H1 (cell line): ENCODE data around the gene ADCY5. TPM values are rescaled to one million over a fixed set of nuclear protein-coding genes. Genes with fewer than 3 reads are reported as not detected.

Source experiments
- CTCF ChIA-PET: fragments of 300-600 bp; sonication (Branson Sonifier 250); formaldehyde crosslinking; loops from one replicate; lab custom pipeline; 2021; ENCODE audit not compliant: partially characterized antibody; lab: Charles Lee
- POLR2A ChIA-PET: fragments of 300-600 bp; sonication (Branson Sonifier 250); formaldehyde crosslinking; loops from one replicate; lab custom pipeline; 2021; ENCODE audit warnings: inconsistent platforms; ENCODE audit not compliant: partially characterized antibody; lab: Charles Lee
- DNase-seq, 2 experiments: peaks; one replicate each; pipeline versions ENCODE4 v3.0.0 to v3.0.0-alpha.2; 2010 to 2022; ENCODE audit warnings: low spot score in 2 of 2, low read depth in 1 of 2, mixed read lengths in 1 of 2
- FAIRE-seq: peaks from 2 replicates; lab custom pipeline; 2011; peaks lifted over from hg19 to GRCh38; lab: Jason Lieb, UNC
- H2AFZ ChIP-seq: 2 replicates; pipeline ENCODE4 v1.8.1; 2012; ENCODE audit warnings: low read length, inconsistent platforms
- H2AK5ac ChIP-seq: 2 replicates; pipeline ENCODE4 v1.6.1; 2013; ENCODE audit warnings: low read depth, low read length
- H2BK120ac ChIP-seq: replicated peaks from 2 replicates; pipeline ENCODE3; 2013; ENCODE audit warnings: low read depth, low read length, inconsistent platforms
- H2BK12ac ChIP-seq: 2 replicates; pipeline ENCODE4 v1.6.1; 2013; ENCODE audit warnings: low read depth, low read length
- H2BK15ac ChIP-seq: 2 replicates; pipeline ENCODE4 v1.6.1; 2013; ENCODE audit warnings: low read length
- H2BK20ac ChIP-seq: 2 replicates; pipeline ENCODE4 v1.6.1; 2013; ENCODE audit warnings: low read length
- H2BK5ac ChIP-seq: 2 replicates; pipeline ENCODE4 v1.6.1; 2013; ENCODE audit warnings: low read depth, low read length
- H3K14ac ChIP-seq: 2 replicates; pipeline ENCODE4 v1.6.1; 2013; ENCODE audit warnings: inconsistent platforms; ENCODE audit not compliant: insufficient read length
- H3K18ac ChIP-seq: 2 replicates; pipeline ENCODE4 v1.6.1; 2013; ENCODE audit warnings: low read length; ENCODE audit errors: extremely low read depth
- H3K23ac ChIP-seq: 2 replicates; pipeline ENCODE4 v1.6.1; 2013; ENCODE audit warnings: inconsistent platforms; ENCODE audit not compliant: insufficient read length
- H3K23me2 ChIP-seq: 2 replicates; pipeline ENCODE4 v1.6.1; 2013; ENCODE audit warnings: low read depth, low read length
- H3K27ac ChIP-seq: 2 replicates; pipeline ENCODE4 v1.6.1; 2011; ENCODE audit warnings: low read depth, low read length, inconsistent platforms
- H3K27me3 ChIP-seq, 4 experiments: replicated peaks in 1 of 4; 1 replicate in 1 of 4; 2 replicates in 3 of 4; pipeline versions ENCODE4 v1.6.1 to v1.8.1; 2011 to 2013; ENCODE audit warnings: low read length in 3 of 4, mild to moderate bottlenecking in 3 of 4, inconsistent platforms in 2 of 4, mixed read lengths in 2 of 4, moderate library complexity in 1 of 4; ENCODE audit not compliant: control insufficient read depth in 3 of 4, insufficient read depth in 3 of 4; ENCODE audit errors: extremely low read depth in 1 of 4
- H3K36me3 ChIP-seq, 4 experiments: 2 replicates each; pipeline versions ENCODE4 v1.6.1 to v1.8.1; 2011 to 2013; ENCODE audit warnings: mild to moderate bottlenecking in 4 of 4, low read length in 3 of 4, moderate library complexity in 2 of 4, control low read depth in 1 of 4, inconsistent platforms in 1 of 4; ENCODE audit not compliant: insufficient read depth in 4 of 4, control insufficient read depth in 2 of 4
- H3K4ac ChIP-seq: replicated peaks from 2 replicates; pipeline ENCODE3; 2013; ENCODE audit warnings: low read length, low read depth, mixed read lengths, inconsistent platforms; ENCODE audit not compliant: insufficient read length
- H3K4me1 ChIP-seq, 4 experiments: replicated peaks in 1 of 4; 1 replicate in 1 of 4; 2 replicates in 3 of 4; pipeline versions ENCODE4 v1.6.1 to v1.8.1; 2011 to 2013; ENCODE audit warnings: low read length in 3 of 4, inconsistent platforms in 2 of 4, mixed read lengths in 1 of 4; ENCODE audit not compliant: insufficient read depth in 4 of 4, control insufficient read depth in 3 of 4
- H3K4me2 ChIP-seq, 2 experiments: 2 replicates each; pipeline versions ENCODE4 v1.6.1 to v1.8.1; 2011 to 2013; ENCODE audit warnings: low read depth in 2 of 2, low read length in 2 of 2, control low read depth in 1 of 2, inconsistent platforms in 1 of 2, mild to moderate bottlenecking in 1 of 2; ENCODE audit not compliant: insufficient read depth in 1 of 2
- H3K4me3 ChIP-seq, 4 experiments: fragments of 200-600, 300-600 bp in 1 of 4; sonication (generic), shearing (Covaris generic), sonication (Bioruptor Twin) in 1 of 4; 2 replicates each; pipeline versions ENCODE4 v1.5.1 to v1.8.1; 2011 to 2016; ENCODE audit warnings: low read length in 4 of 4, low read depth in 3 of 4, control low read depth in 2 of 4, inconsistent platforms in 2 of 4, mild to moderate bottlenecking in 2 of 4, mixed read lengths in 1 of 4, moderate library complexity in 1 of 4; ENCODE audit not compliant: insufficient read depth in 2 of 4; ENCODE audit errors: extremely low read depth in 1 of 4
- H3K56ac ChIP-seq: replicated peaks from 2 replicates; pipeline ENCODE3; 2013; ENCODE audit warnings: low read depth, mild to moderate bottlenecking, mixed read lengths, low read length, inconsistent platforms; ENCODE audit not compliant: insufficient read length
- H3K79me1 ChIP-seq: 2 replicates; pipeline ENCODE4 v1.6.1; 2013; ENCODE audit warnings: low read depth, low read length, control low read depth
- H3K79me2 ChIP-seq, 2 experiments: 2 replicates each; pipeline versions ENCODE4 v1.6.1 to v1.8.1; 2012 to 2013; ENCODE audit warnings: low read length in 2 of 2, mild to moderate bottlenecking in 2 of 2, inconsistent platforms in 1 of 2; ENCODE audit not compliant: insufficient read depth in 2 of 2, control insufficient read depth in 1 of 2
- H3K9ac ChIP-seq, 4 experiments: replicated peaks in 1 of 4; 1 replicate in 1 of 4; 2 replicates in 3 of 4; pipeline versions ENCODE4 v1.6.1 to v1.8.1; 2011 to 2013; ENCODE audit warnings: low read depth in 3 of 4, low read length in 3 of 4, control low read depth in 2 of 4, mild to moderate bottlenecking in 2 of 4, moderate library complexity in 2 of 4, inconsistent platforms in 1 of 4; ENCODE audit errors: extremely low read depth in 1 of 4
- H3K9me3 ChIP-seq, 2 experiments: 2 replicates each; pipeline versions ENCODE4 v1.6.1 to v1.8.1; 2012 to 2013; ENCODE audit warnings: mild to moderate bottlenecking in 2 of 2, moderate library complexity in 2 of 2, control low read depth in 1 of 2, inconsistent platforms in 1 of 2, low read depth in 1 of 2, low read length in 1 of 2, mixed read lengths in 1 of 2; ENCODE audit not compliant: insufficient read depth in 2 of 2
- H4K20me1 ChIP-seq, 2 experiments: replicated peaks in 1 of 2; 2 replicates each; pipeline versions ENCODE3 to v1.8.1; 2011 to 2013; ENCODE audit warnings: inconsistent platforms in 2 of 2, low read length in 2 of 2, mild to moderate bottlenecking in 1 of 2; ENCODE audit not compliant: insufficient read depth in 2 of 2, control insufficient read depth in 1 of 2
- H4K5ac ChIP-seq: 2 replicates; pipeline ENCODE4 v1.6.1; 2013; ENCODE audit warnings: low read length, low read depth, mixed read lengths, inconsistent platforms; ENCODE audit not compliant: insufficient read length
- H4K8ac ChIP-seq: 2 replicates; pipeline ENCODE4 v1.8.0; 2013; ENCODE audit warnings: mild to moderate bottlenecking, moderate library complexity, low read length, inconsistent platforms; ENCODE audit not compliant: insufficient read depth; ENCODE audit errors: extremely low read depth
- H4K91ac ChIP-seq: replicated peaks from 2 replicates; pipeline ENCODE3; 2013; ENCODE audit warnings: low read length, mixed read lengths, inconsistent platforms; ENCODE audit not compliant: insufficient read length
- BACH1 ChIP-seq: IDR thresholded peaks from 2 replicates; pipeline ENCODE4 v1.6.1; 2012; ENCODE audit warnings: low read length, improper control_type of control experiment
- BCL11A ChIP-seq, 2 experiments: IDR thresholded peaks; one replicate each; pipeline ENCODE4 v1.6.1; 2011; ENCODE audit warnings: low read depth in 2 of 2, low read length in 2 of 2, mild to moderate bottlenecking in 2 of 2
- CBX8 ChIP-seq: fragments of 300-800, 300-1000 bp; sonication (generic); IDR thresholded peaks from 2 replicates; pipeline ENCODE4 v1.7.1; 2016; ENCODE audit warnings: low read depth, low read length, borderline replicate concordance
- CHD1 ChIP-seq: IDR thresholded peaks from 2 replicates; pipeline ENCODE4 v1.6.1; 2012; ENCODE audit warnings: low read depth, low read length, improper control_type of control experiment
- CREB1 ChIP-seq: IDR thresholded peaks from 2 replicates; pipeline ENCODE4 v1.6.1; 2012; ENCODE audit warnings: inconsistent platforms
- E2F6 ChIP-seq: IDR thresholded peaks from 2 replicates; pipeline ENCODE4 v1.6.1; 2012; ENCODE audit warnings: inconsistent platforms
- EGR1 ChIP-seq: IDR thresholded peaks from 2 replicates; pipeline ENCODE4 v1.6.1; 2011; ENCODE audit warnings: low read depth, low read length, borderline replicate concordance
- JUND ChIP-seq: IDR thresholded peaks from 2 replicates; pipeline ENCODE4 v1.6.1; 2011; ENCODE audit warnings: mild to moderate bottlenecking, improper control_type of control experiment, low read length
- MAX ChIP-seq: IDR thresholded peaks from 2 replicates; pipeline ENCODE4 v1.6.1; 2012; ENCODE audit warnings: inconsistent platforms
- NRF1 ChIP-seq: IDR thresholded peaks from 2 replicates; pipeline ENCODE4 v1.6.1; 2011; ENCODE audit warnings: mild to moderate bottlenecking, low read depth, low read length, improper control_type of control experiment
- POLR2A ChIP-seq, 2 experiments: IDR thresholded peaks; 1 replicate in 1 of 2; 2 replicates in 1 of 2; pipeline ENCODE4 v1.6.1; 2011; ENCODE audit warnings: low read depth in 2 of 2, low read length in 2 of 2, mild to moderate bottlenecking in 2 of 2; ENCODE audit errors: control extremely low read depth in 1 of 2
- POU5F1 ChIP-seq: IDR thresholded peaks from 2 replicates; pipeline ENCODE4 v1.6.1; 2011; ENCODE audit warnings: low read depth, mild to moderate bottlenecking, low read length, moderate library complexity
- RNF2 ChIP-seq: fragments of 200-900, 300-1000 bp; sonication (generic); IDR thresholded peaks from 2 replicates; pipeline ENCODE4 v1.7.1; 2016; ENCODE audit warnings: borderline replicate concordance, low read depth, mild to moderate bottlenecking, antibody characterized with exemption, low read length; ENCODE audit not compliant: poor library complexity, severe bottlenecking; ENCODE audit errors: missing control alignments
- WGBS, 2 experiments: shearing (Covaris generic) in 1 of 2; methylation state at CpG; one replicate each; pipeline versions ENCODE4 v1.1.6 to v1.1.7; 2013 to 2015; ENCODE audit warnings: low lambda C conversion rate in 2 of 2, mixed read lengths in 2 of 2, inconsistent platforms in 1 of 2, low coverage in 1 of 2, missing lambda C conversion rate in 1 of 2; ENCODE audit not compliant: insufficient replicate concordance in 2 of 2, insufficient coverage in 1 of 2, insufficient read length in 1 of 2; ENCODE audit errors: extremely low coverage in 1 of 2, missing lambda C conversion rate in 1 of 2; 5-methylcytosine and 5-hydroxymethylcytosine counted together
- polyA plus RNA-seq, 7 experiments: library from polyadenylated mRNA; depleted of rRNA in 3 of 7; stranded (reverse) in 5 of 7; unstranded in 2 of 7; fragments of >200 nt in 5 of 7; fragments of 200-250 nt in 2 of 7; gene quantifications; 1 replicate in 5 of 7; 2 replicates in 1 of 7; 4 replicates in 1 of 7; pipeline versions ENCODE4 v1.2.1 to v1.2.3, GENCODE V29; 2011 to 2013; ENCODE audit warnings: missing spikeins in 2 of 7, mixed read lengths in 2 of 7
- total RNA-seq: library from RNA; stranded (reverse); fragmentation: NEBNext Ultra II Directional; extraction: Animal tissue kit (Norgen Biotek cat#: 25700); gene quantifications from 2 replicates; pipeline ENCODE4 v1.2.1, GENCODE V29; 2021

Gene ADCY5
- total and polyA plus RNA-seq, 2 of the 8 experiments (the other 6 are each of a cell fraction or from before 2014, with no cell fraction given), result 18.9 to 40.8 TPM

- no peak overlapping the region for H2BK120ac ChIP-seq
- no peaks in the 10 kb centered on the region for H3K23me2 ChIP-seq
- POLR2A ChIA-PET, result interaction anchor here (1.0 kb wide), 1 partner anchor 120 kb away, joined by 3 read pairs; no protein-coding TSS in a partner anchor
- H3K4me2 ChIP-seq, result no peak overlapping the region; a peak in 1 of 4 replicates
- FAIRE-seq (no peak), DNase-seq (no peak)
- no peak overlapping the region for H3K4ac ChIP-seq
- H3K27me3 ChIP-seq, result no peaks in the 10 kb centered on the region
- no peak overlapping the region for H2AFZ ChIP-seq
- CTCF ChIA-PET, result interaction anchor here (0.6 to 6.8 kb wide), 16 partner anchors 8 to 153 kb away, joined by 3 to 45 read pairs (median 4); no protein-coding TSS in a partner anchor
- H3K79me2 ChIP-seq, result no peaks in the 10 kb centered on the region
- no peak overlapping the region for H2AK5ac ChIP-seq
- H4K5ac ChIP-seq, result no peak overlapping the region
- H3K79me1 ChIP-seq, result peaks cover 3% of the 10 kb centered on the region; the same call in 1 of the 2 replicates
- H3K18ac ChIP-seq, result no peak overlapping the region; the same call in 1 of the 2 replicates
- H2BK12ac ChIP-seq, result no peak overlapping the region
- no peak overlapping the region for H2BK20ac ChIP-seq
- no peak overlapping the region for H3K4me3 ChIP-seq
- WGBS, 2 experiments, result 87% methylated on average over 5 of the region's 5 CpGs; no CpG with 5 or more reads in 1 of the 2 experiments
- no peak overlapping the region for H3K56ac ChIP-seq
- H3K23ac ChIP-seq, result no peak overlapping the region
- H3K9me3 ChIP-seq, result no peaks in the 10 kb centered on the region
- H2BK5ac ChIP-seq, result no peak overlapping the region
- peaks cover 0 to 16% (median 9%) of the 10 kb centered on the region in 4 experiments for H3K4me1 ChIP-seq
- H4K8ac ChIP-seq, result no peak overlapping the region
- H3K9ac ChIP-seq, result no peak overlapping the region
- no peak overlapping the region for H3K27ac ChIP-seq
- H3K36me3 ChIP-seq, result no peaks in the 10 kb centered on the region
- H4K91ac ChIP-seq, result no peak overlapping the region
- no peak overlapping the region for H3K14ac ChIP-seq
- no peak overlapping the region for H2BK15ac ChIP-seq
- no peaks in the 10 kb centered on the region for H4K20me1 ChIP-seq
- TF ChIP-seq BACH1, result no peak
- no peak for TF ChIP-seq RNF2
- no peak for TF ChIP-seq POU5F1
- no peak for TF ChIP-seq MAX
- no peak for TF ChIP-seq CHD1
- TF ChIP-seq E2F6, result no peak
- no peak for TF ChIP-seq CREB1
- TF ChIP-seq NRF1, result no peak
- no peak for TF ChIP-seq BCL11A (IDR thresholded peaks at IDR 0.05; ENCODE audit: low read depth in 2 of 2, low read length in 2 of 2)
- no peak for TF ChIP-seq JUND
- no peak for TF ChIP-seq EGR1
- TF ChIP-seq POLR2A (IDR thresholded peaks at IDR 0.05; ENCODE audit: control extremely low read depth in 1 of 2, low read depth in 2 of 2, low read length in 2 of 2), result no peak
- TF ChIP-seq CBX8, result no peak
Measured at GRCh38 chr3:123409443-123410148, 39.3 kb downstream of the ADCY5 start.
